SK-N-SH (cell line): Measurements from ENCODE around the gene PBX1. TPM values are rescaled to one million over a fixed set of nuclear protein-coding genes. Genes with fewer than 3 reads are reported as not detected.

Source experiments
- CTCF ChIA-PET: fragments of 300-600, 350-600 bp; formaldehyde crosslinking; extraction: SDS; loops from one replicate; lab custom pipeline; 2021; lab: Yijun Ruan, JAX
- POLR2A ChIA-PET: fragments of 350-600 bp; sonication (Branson Sonifier 250); formaldehyde crosslinking; extraction: SDS; loops from one replicate; lab custom pipeline; 2020; ENCODE audit warnings: antibody characterized with exemption, inconsistent platforms; lab: Yijun Ruan, JAX
- DNase-seq: peaks from one replicate; pipeline ENCODE4 v3.0.0; 2012
- H2AFZ ChIP-seq: fragments of 200-600 bp; sonication (generic); 2 replicates; pipeline ENCODE4 v1.8.1; 2016; ENCODE audit warnings: antibody characterized with exemption, mild to moderate bottlenecking, low read depth
- H3F3A ChIP-seq: fragments of 200-600 bp; sonication (generic); replicated peaks from 2 replicates; pipeline ENCODE3; 2016; ENCODE audit warnings: antibody characterized with exemption, mild to moderate bottlenecking; ENCODE audit not compliant: insufficient read depth
- H3K27ac ChIP-seq, 2 experiments: fragments of 200-500 bp in 1 of 2; fragments of 200-600 bp in 1 of 2; sonication (Bioruptor generic) in 1 of 2; sonication (generic), shearing (Covaris generic) in 1 of 2; 2 replicates each; pipeline versions ENCODE4 v1.5.1 to v1.6.1; 2014 to 2016; ENCODE audit warnings: low read depth in 2 of 2, inconsistent platforms in 1 of 2, low read length in 1 of 2, mild to moderate bottlenecking in 1 of 2, mixed read lengths in 1 of 2
- H3K27me3 ChIP-seq: fragments of 200-600 bp; sonication (generic), shearing (Covaris generic); 2 replicates; pipeline ENCODE4 v1.6.1; 2016; ENCODE audit warnings: mixed run types; ENCODE audit not compliant: insufficient read depth
- H3K36me3 ChIP-seq, 2 experiments: fragments of 200-500 bp in 1 of 2; fragments of 200-600 bp in 1 of 2; sonication (Bioruptor generic) in 1 of 2; sonication (generic) in 1 of 2; replicated peaks in 1 of 2; 2 replicates each; pipeline versions ENCODE3 to v1.5.1; 2014 to 2016; ENCODE audit warnings: low read length in 1 of 2, mild to moderate bottlenecking in 1 of 2; ENCODE audit not compliant: insufficient read depth in 2 of 2, control insufficient read depth in 1 of 2
- H3K4me1 ChIP-seq, 2 experiments: fragments of 200-500 bp in 1 of 2; fragments of 200-600 bp in 1 of 2; sonication (Bioruptor generic) in 1 of 2; sonication (generic), shearing (Covaris generic) in 1 of 2; 2 replicates each; pipeline versions ENCODE4 v1.5.1 to v1.6.1; 2014 to 2016; ENCODE audit warnings: low read depth in 1 of 2, low read length in 1 of 2, mixed run types in 1 of 2; ENCODE audit not compliant: insufficient read depth in 2 of 2, control insufficient read depth in 1 of 2
- H3K4me2 ChIP-seq: fragments of 200-600 bp; sonication (generic), shearing (Covaris generic); 2 replicates; pipeline ENCODE4 v1.6.1; 2017; ENCODE audit warnings: mixed run types
- H3K4me3 ChIP-seq, 2 experiments: fragments of 200-500 bp in 1 of 2; fragments of 200-600 bp in 1 of 2; sonication (Bioruptor generic) in 1 of 2; sonication (generic), shearing (Covaris generic) in 1 of 2; 2 replicates each; pipeline versions ENCODE4 v1.5.1 to v1.8.1; 2014 to 2016; ENCODE audit warnings: low read depth in 2 of 2, inconsistent platforms in 1 of 2, low read length in 1 of 2, mild to moderate bottlenecking in 1 of 2, mixed read lengths in 1 of 2, moderate library complexity in 1 of 2
- H3K79me2 ChIP-seq: fragments of 200-600 bp; sonication (generic); 2 replicates; pipeline ENCODE4 v1.8.1; 2017; ENCODE audit warnings: mild to moderate bottlenecking; ENCODE audit not compliant: insufficient read depth
- H3K9ac ChIP-seq: fragments of 200-600 bp; sonication (generic); 2 replicates; pipeline ENCODE4 v1.6.1; 2017; ENCODE audit warnings: mixed run types
- H3K9me2 ChIP-seq: fragments of 200-600 bp; sonication (generic); 2 replicates; pipeline ENCODE4 v1.6.1; 2017; ENCODE audit warnings: mixed run types
- H3K9me3 ChIP-seq: fragments of 200-600 bp; sonication (generic); 2 replicates; pipeline ENCODE4 v1.6.1; 2017; ENCODE audit warnings: mixed run types, mild to moderate bottlenecking, moderate library complexity
- H4K20me1 ChIP-seq: fragments of 200-600 bp; sonication (generic); 2 replicates; pipeline ENCODE4 v1.6.1; 2017; ENCODE audit warnings: mild to moderate bottlenecking, mixed run types; ENCODE audit not compliant: insufficient read depth
- CHD2 ChIP-seq: fragments of 150-350 bp; IDR thresholded peaks from 2 replicates; pipeline ENCODE4 v1.6.1; 2018; ENCODE audit warnings: low read length; ENCODE audit not compliant: partially characterized antibody
- FOXM1 ChIP-seq: IDR thresholded peaks from 2 replicates; pipeline ENCODE4 v1.4.0; 2012; ENCODE audit warnings: low read depth, mild to moderate bottlenecking
- GABPA ChIP-seq: IDR thresholded peaks from 2 replicates; pipeline ENCODE4 v1.4.0; 2012; ENCODE audit warnings: low read depth, mild to moderate bottlenecking
- GATA2 ChIP-seq: sonication (generic); formaldehyde crosslinking; IDR thresholded peaks from 2 replicates; pipeline ENCODE4 v1.5.0; 2020; ENCODE audit warnings: mild to moderate bottlenecking, missing genetic modification reagents
- MEF2A ChIP-seq: IDR thresholded peaks from 2 replicates; pipeline ENCODE4 v1.4.0; 2012; ENCODE audit warnings: low read depth, borderline replicate concordance
- MXI1 ChIP-seq: IDR thresholded peaks from 2 replicates; pipeline ENCODE4 v1.6.1; 2012; ENCODE audit warnings: mild to moderate bottlenecking, low read depth, low read length, improper control_type of control experiment
- NRF1 ChIP-seq: IDR thresholded peaks from 2 replicates; pipeline ENCODE4 v1.6.1; 2012; ENCODE audit warnings: low read depth, mild to moderate bottlenecking, low read length
- POLR2AphosphoS5 ChIP-seq: IDR thresholded peaks from 2 replicates; pipeline ENCODE4 v1.6.1; 2012; ENCODE audit warnings: low read depth, low read length
- RAD21 ChIP-seq: IDR thresholded peaks from 2 replicates; pipeline ENCODE4 v1.6.1; 2012; ENCODE audit warnings: mild to moderate bottlenecking, low read length
- RCOR1 ChIP-seq: fragments of 150-350 bp; IDR thresholded peaks from 2 replicates; pipeline ENCODE4 v1.6.1; 2017; ENCODE audit warnings: antibody characterized with exemption, low read length
- RFX5 ChIP-seq: IDR thresholded peaks from 2 replicates; pipeline ENCODE4 v1.6.1; 2012; ENCODE audit warnings: mild to moderate bottlenecking, improper control_type of control experiment, low read length
- RXRA ChIP-seq: IDR thresholded peaks from 2 replicates; pipeline ENCODE4 v1.4.0; 2012; ENCODE audit warnings: low read depth, mild to moderate bottlenecking, borderline replicate concordance
- SMC3 ChIP-seq: IDR thresholded peaks from 2 replicates; pipeline ENCODE4 v1.6.1; 2012; ENCODE audit warnings: low read depth, low read length, improper control_type of control experiment
- TCF12 ChIP-seq: IDR thresholded peaks from 2 replicates; pipeline ENCODE4 v1.4.0; 2012
- TEAD4 ChIP-seq: IDR thresholded peaks from 2 replicates; pipeline ENCODE4 v1.4.0; 2012; ENCODE audit warnings: mild to moderate bottlenecking, borderline replicate concordance; ENCODE audit not compliant: insufficient read depth
- WGBS: methylation state at CpG from one replicate; pipeline ENCODE4 v1.1.6; 2017; ENCODE audit warnings: low lambda C conversion rate; 5-methylcytosine and 5-hydroxymethylcytosine counted together
- polyA plus RNA-seq, 3 experiments: library from polyadenylated mRNA; depleted of rRNA; stranded (reverse); fragments of >200 nt; gene quantifications; 2 replicates each; pipeline ENCODE4 v1.2.3, GENCODE V29; 2012
- TF ChIP-seq, protein P1 (sequence below): IDR thresholded peaks from 2 replicates; pipeline ENCODE4 v1.4.0; 2012; ENCODE audit warnings: low read depth
- TF ChIP-seq, protein P2 (sequence below): fragments of 150-350 bp; IDR thresholded peaks from 2 replicates; pipeline ENCODE4 v1.6.1; 2017; ENCODE audit warnings: antibody characterized with exemption, low read length, low read depth, borderline replicate concordance
- TF ChIP-seq, protein P3 (sequence below): IDR thresholded peaks from 2 replicates; pipeline ENCODE4 v1.6.1; 2012; ENCODE audit warnings: mild to moderate bottlenecking, low read depth, low read length, moderate library complexity
- TF ChIP-seq, protein P4 (sequence below): IDR thresholded peaks from 2 replicates; pipeline ENCODE4 v1.4.0; 2012; ENCODE audit warnings: low read depth, borderline replicate concordance
- TF ChIP-seq, protein P5 (sequence below): fragments of 150-350 bp; IDR thresholded peaks from 2 replicates; pipeline ENCODE4 v1.6.1; 2016; ENCODE audit warnings: mild to moderate bottlenecking, low read depth, low read length

Gene PBX1
- polyA plus RNA-seq, 1 of the 3 experiments (the other 2 are of a cell fraction): 27.0 TPM

DNA sequence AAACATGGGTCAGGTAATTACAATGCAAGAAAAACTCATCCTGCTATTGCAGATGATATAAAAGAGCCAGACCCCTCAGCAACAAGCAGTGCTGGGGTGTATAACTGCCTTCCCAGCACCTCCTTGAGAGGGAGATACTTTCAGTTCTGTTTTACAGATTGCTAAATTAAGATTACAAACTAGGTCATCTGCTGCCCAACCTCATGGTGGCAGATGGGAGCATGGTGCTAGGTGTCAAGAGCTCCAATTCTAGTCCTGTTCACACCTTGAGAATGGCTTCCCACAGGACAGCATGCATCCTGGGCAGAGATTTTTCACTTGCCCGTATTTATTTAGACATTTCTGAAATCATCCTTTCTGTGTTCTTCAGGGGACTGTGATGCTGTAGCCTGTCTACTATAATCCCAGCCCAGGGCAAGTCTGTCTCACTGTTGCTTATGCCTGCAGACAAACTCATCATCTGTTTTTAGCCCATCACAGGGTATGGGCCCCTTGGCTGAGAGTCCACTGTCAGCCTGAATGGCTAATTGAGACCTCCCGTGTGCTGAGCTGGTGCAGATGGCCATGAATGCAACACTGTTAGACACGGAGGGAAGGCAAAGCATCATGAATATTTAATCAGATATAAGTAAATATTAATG is 40.2 kb upstream of the PBX1 start:
- Histone ChIP-seq H3F3A (no peaks in the 10 kb centered on the region), H3K79me2 (no peaks in the 10 kb centered on the region), H3K9ac (no peak overlapping the region), H3K36me3 (no peaks in the 10 kb centered on the region), H2AFZ (no peak overlapping the region), H3K4me3 (no peak overlapping the region), H3K4me2 (no peak overlapping the region), H3K9me2 (no peaks in the 10 kb centered on the region), H3K4me1 (peaks cover 0 to 5% of the 10 kb centered on the region in 2 experiments; a peak in 2 of 4 replicates), H4K20me1 (no peaks in the 10 kb centered on the region), H3K27me3 (no peaks in the 10 kb centered on the region; the same call in 1 of the 2 replicates), H3K9me3 (no peaks in the 10 kb centered on the region), H3K27ac (no peak overlapping the region)
- WGBS: 70% methylated on average over 3 of the region's 3 CpGs
- CTCF ChIA-PET: no interaction called here
- POLR2A ChIA-PET: no interaction called here
- TF ChIP-seq GATA2 (no peak), RXRA (no peak), TEAD4 (no peak), RFX5 (no peak), CHD2 (no peak), NRF1 (no peak), GABPA (no peak), MEF2A (no peak), SMC3 (no peak), RCOR1 (no peak)
- TF ChIP-seq, protein P1, sequence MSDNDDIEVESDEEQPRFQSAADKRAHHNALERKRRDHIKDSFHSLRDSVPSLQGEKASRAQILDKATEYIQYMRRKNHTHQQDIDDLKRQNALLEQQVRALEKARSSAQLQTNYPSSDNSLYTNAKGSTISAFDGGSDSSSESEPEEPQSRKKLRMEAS: no peak
- TF ChIP-seq, protein P2, sequence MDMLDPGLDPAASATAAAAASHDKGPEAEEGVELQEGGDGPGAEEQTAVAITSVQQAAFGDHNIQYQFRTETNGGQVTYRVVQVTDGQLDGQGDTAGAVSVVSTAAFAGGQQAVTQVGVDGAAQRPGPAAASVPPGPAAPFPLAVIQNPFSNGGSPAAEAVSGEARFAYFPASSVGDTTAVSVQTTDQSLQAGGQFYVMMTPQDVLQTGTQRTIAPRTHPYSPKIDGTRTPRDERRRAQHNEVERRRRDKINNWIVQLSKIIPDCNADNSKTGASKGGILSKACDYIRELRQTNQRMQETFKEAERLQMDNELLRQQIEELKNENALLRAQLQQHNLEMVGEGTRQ: no peak
- DNase-seq: no peak

DNA sequence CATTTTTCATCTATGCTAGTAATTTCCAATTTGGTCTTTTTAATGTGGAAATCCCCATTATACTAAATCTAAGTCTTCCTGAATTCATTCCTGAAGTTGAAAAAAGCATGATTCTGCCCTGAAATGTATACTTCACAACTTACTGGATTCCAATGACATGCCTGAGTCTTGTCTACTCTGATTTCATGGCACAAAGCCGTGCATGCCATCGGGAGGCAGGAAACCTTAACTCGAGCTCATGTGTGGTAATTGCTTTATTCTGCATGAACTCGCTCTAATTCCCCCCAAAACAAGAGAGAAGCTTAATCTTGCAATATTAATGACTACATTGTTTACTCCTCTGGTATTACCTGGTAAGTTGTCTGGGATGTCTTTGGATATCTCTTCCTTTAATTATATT is 39.6 kb upstream of the PBX1 start:
- Histone ChIP-seq H3K4me1 (peaks cover 0 to 5% of the 10 kb centered on the region in 2 experiments; a peak in 2 of 4 replicates), H3K79me2 (no peaks in the 10 kb centered on the region), H3K27me3 (no peaks in the 10 kb centered on the region; the same call in 1 of the 2 replicates), H3K9me2 (no peaks in the 10 kb centered on the region), H3K27ac (no peak overlapping the region), H3K4me3 (no peak overlapping the region), H3K4me2 (no peak overlapping the region), H3K9me3 (no peaks in the 10 kb centered on the region), H3K36me3 (no peaks in the 10 kb centered on the region), H4K20me1 (no peaks in the 10 kb centered on the region), H3K9ac (no peak overlapping the region), H3F3A (no peaks in the 10 kb centered on the region), H2AFZ (no peak overlapping the region)
- CTCF ChIA-PET: no interaction called here
- 60% methylated on average over 4 of the region's 4 CpGs for WGBS
- DNase-seq: no peak
- POLR2A ChIA-PET: no interaction called here
- TF ChIP-seq FOXM1 (no peak), TEAD4 (no peak), POLR2AphosphoS5 (no peak), TCF12 (no peak), SMC3 (no peak), MXI1 (no peak), RAD21 (no peak)
- TF ChIP-seq, protein P3, sequence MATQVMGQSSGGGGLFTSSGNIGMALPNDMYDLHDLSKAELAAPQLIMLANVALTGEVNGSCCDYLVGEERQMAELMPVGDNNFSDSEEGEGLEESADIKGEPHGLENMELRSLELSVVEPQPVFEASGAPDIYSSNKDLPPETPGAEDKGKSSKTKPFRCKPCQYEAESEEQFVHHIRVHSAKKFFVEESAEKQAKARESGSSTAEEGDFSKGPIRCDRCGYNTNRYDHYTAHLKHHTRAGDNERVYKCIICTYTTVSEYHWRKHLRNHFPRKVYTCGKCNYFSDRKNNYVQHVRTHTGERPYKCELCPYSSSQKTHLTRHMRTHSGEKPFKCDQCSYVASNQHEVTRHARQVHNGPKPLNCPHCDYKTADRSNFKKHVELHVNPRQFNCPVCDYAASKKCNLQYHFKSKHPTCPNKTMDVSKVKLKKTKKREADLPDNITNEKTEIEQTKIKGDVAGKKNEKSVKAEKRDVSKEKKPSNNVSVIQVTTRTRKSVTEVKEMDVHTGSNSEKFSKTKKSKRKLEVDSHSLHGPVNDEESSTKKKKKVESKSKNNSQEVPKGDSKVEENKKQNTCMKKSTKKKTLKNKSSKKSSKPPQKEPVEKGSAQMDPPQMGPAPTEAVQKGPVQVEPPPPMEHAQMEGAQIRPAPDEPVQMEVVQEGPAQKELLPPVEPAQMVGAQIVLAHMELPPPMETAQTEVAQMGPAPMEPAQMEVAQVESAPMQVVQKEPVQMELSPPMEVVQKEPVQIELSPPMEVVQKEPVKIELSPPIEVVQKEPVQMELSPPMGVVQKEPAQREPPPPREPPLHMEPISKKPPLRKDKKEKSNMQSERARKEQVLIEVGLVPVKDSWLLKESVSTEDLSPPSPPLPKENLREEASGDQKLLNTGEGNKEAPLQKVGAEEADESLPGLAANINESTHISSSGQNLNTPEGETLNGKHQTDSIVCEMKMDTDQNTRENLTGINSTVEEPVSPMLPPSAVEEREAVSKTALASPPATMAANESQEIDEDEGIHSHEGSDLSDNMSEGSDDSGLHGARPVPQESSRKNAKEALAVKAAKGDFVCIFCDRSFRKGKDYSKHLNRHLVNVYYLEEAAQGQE: no peak
- TF ChIP-seq, protein P1: no peak
- TF ChIP-seq, protein P4, sequence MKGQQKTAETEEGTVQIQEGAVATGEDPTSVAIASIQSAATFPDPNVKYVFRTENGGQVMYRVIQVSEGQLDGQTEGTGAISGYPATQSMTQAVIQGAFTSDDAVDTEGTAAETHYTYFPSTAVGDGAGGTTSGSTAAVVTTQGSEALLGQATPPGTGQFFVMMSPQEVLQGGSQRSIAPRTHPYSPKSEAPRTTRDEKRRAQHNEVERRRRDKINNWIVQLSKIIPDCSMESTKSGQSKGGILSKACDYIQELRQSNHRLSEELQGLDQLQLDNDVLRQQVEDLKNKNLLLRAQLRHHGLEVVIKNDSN: no peak
- TF ChIP-seq, protein P2: no peak
- TF ChIP-seq, protein P5, sequence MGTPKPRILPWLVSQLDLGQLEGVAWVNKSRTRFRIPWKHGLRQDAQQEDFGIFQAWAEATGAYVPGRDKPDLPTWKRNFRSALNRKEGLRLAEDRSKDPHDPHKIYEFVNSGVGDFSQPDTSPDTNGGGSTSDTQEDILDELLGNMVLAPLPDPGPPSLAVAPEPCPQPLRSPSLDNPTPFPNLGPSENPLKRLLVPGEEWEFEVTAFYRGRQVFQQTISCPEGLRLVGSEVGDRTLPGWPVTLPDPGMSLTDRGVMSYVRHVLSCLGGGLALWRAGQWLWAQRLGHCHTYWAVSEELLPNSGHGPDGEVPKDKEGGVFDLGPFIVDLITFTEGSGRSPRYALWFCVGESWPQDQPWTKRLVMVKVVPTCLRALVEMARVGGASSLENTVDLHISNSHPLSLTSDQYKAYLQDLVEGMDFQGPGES: no peak
